MM.1S (cell line): ENCODE data around the gene DCXR.

Source experiments
- DNase-seq: peaks from one replicate; pipeline ENCODE4 v3.0.0-alpha.2; 2015
- H2AFZ ChIP-seq: fragments of 300-600 bp; sonication (generic); 2 replicates; pipeline ENCODE4 v1.6.0; 2016; ENCODE audit warnings: antibody characterized with exemption, low read length
- H3F3A ChIP-seq: fragments of 300-600 bp; sonication (generic); 2 replicates; pipeline ENCODE4 v1.6.1; 2016; ENCODE audit warnings: mild to moderate bottlenecking, antibody characterized with exemption, low read length, moderate library complexity, mixed read lengths; ENCODE audit not compliant: insufficient read depth
- H3K27ac ChIP-seq: fragments of 300-600 bp; sonication (generic); 2 replicates; pipeline ENCODE4 v1.5.1; 2016; ENCODE audit warnings: mild to moderate bottlenecking, low read length
- H3K27me3 ChIP-seq: fragments of 300-600 bp; sonication (generic); replicated peaks from 2 replicates; pipeline ENCODE4 v1.6.0; 2016; ENCODE audit warnings: low read length; ENCODE audit not compliant: insufficient read depth
- H3K36me3 ChIP-seq: fragments of 300-600 bp; sonication (generic); replicated peaks from 2 replicates; pipeline ENCODE4 v1.6.1; 2016; ENCODE audit warnings: mild to moderate bottlenecking, low read length, mixed read lengths; ENCODE audit not compliant: insufficient read depth
- H3K4me1 ChIP-seq: fragments of 300-600 bp; sonication (generic); 2 replicates; pipeline ENCODE4 v1.6.1; 2016; ENCODE audit warnings: low read length, mixed read lengths
- H3K4me2 ChIP-seq: fragments of 300-600 bp; sonication (generic); 2 replicates; pipeline ENCODE4 v1.6.0; 2016; ENCODE audit warnings: low read depth, low read length
- H3K4me3 ChIP-seq: fragments of 300-600 bp; sonication (generic); 2 replicates; pipeline ENCODE4 v1.5.1; 2016; ENCODE audit warnings: low read length, mixed read lengths
- H3K79me2 ChIP-seq: fragments of 300-600 bp; sonication (generic); 2 replicates; pipeline ENCODE4 v1.6.1; 2016; ENCODE audit warnings: mixed run types, low read length, mixed read lengths
- H3K9ac ChIP-seq: fragments of 300-600 bp; sonication (generic); 2 replicates; pipeline ENCODE4 v1.6.1; 2016; ENCODE audit warnings: low read length, mixed read lengths
- H3K9me2 ChIP-seq: fragments of 300-600 bp; sonication (generic); replicated peaks from 2 replicates; pipeline ENCODE4 v1.6.1; 2016; ENCODE audit warnings: mild to moderate bottlenecking, low read length, mixed read lengths; ENCODE audit not compliant: insufficient read depth
- H3K9me3 ChIP-seq: fragments of 300-600 bp; sonication (generic); replicated peaks from 2 replicates; pipeline ENCODE4 v1.6.1; 2016; ENCODE audit warnings: mild to moderate bottlenecking, low read length, mixed read lengths; ENCODE audit not compliant: insufficient read depth
- H4K20me1 ChIP-seq: fragments of 300-600 bp; sonication (generic); 2 replicates; pipeline ENCODE4 v1.6.1; 2016; ENCODE audit warnings: mild to moderate bottlenecking, low read length, moderate library complexity, mixed read lengths; ENCODE audit not compliant: insufficient read depth
- CTCF ChIP-seq: fragments of 300-600 bp; sonication (generic); IDR thresholded peaks from 2 replicates; pipeline ENCODE4 v1.5.1; 2016; ENCODE audit warnings: antibody characterized with exemption, low read length, mixed read lengths
- EZH2 ChIP-seq: fragments of 300-600 bp; sonication (generic); optimal IDR thresholded peaks from 2 replicates; pipeline ENCODE3; 2017; ENCODE audit warnings: low read depth, mild to moderate bottlenecking, antibody characterized with exemption, low read length, mixed read lengths
- EZH2phosphoT487 ChIP-seq: fragments of 300-600 bp; sonication (generic); IDR thresholded peaks from 2 replicates; pipeline ENCODE4 v1.6.1; 2018; ENCODE audit warnings: antibody characterized with exemption, low read length

Gene DCXR

GRCh38 chr17:82035956-82036633 is 1.4 kb downstream of the DCXR start:
- Histone ChIP-seq H3F3A (peaks cover under 1% of the 10 kb centered on the region; the same call in 1 of the 2 replicates), H3K4me3 (peak overlapping the region; percentile 93), H3K9me3 (no peaks in the 10 kb centered on the region), H3K27ac (no peak overlapping the region), H3K27me3 (0 out of 2 replicates have a peak, but pooled peaks cover 2% of the 10 kb centered on the region), H3K9ac (peak overlapping the region; percentile 84; the same call in 1 of the 2 replicates), H3K9me2 (no peaks in the 10 kb centered on the region), H3K4me2 (peak overlapping the region; percentile 99), H3K79me2 (peaks cover 12% of the 10 kb centered on the region), H3K4me1 (peaks cover 12% of the 10 kb centered on the region; the same call in 1 of the 2 replicates), H4K20me1 (no peaks in the 10 kb centered on the region), H3K36me3 (no peaks in the 10 kb centered on the region), H2AFZ (no peak overlapping the region)
- TF ChIP-seq EZH2 (no peak), EZH2phosphoT487 (no peak), CTCF (no peak)
- DNase-seq, result no peak

GRCh38 chr17:82035488-82035887 is 2.0 kb downstream of the DCXR start:
- no peak overlapping the region for H3K9ac ChIP-seq

GRCh38 chr17:82034371-82035011 is 3.0 kb downstream of the DCXR start:
- Histone ChIP-seq H3K4me2 (no peak overlapping the region), H3K4me3 (no peak overlapping the region), H2AFZ (no peak overlapping the region), H3K79me2 (peaks cover 12% of the 10 kb centered on the region), H3K9me3 (no peaks in the 10 kb centered on the region), H3K9me2 (no peaks in the 10 kb centered on the region), H3K9ac (no peak overlapping the region), H3K27me3 (no peaks in the 10 kb centered on the region), H4K20me1 (no peaks in the 10 kb centered on the region), H3K4me1 (peaks cover 15% of the 10 kb centered on the region; the same call in 1 of the 2 replicates), H3F3A (peaks cover 12% of the 10 kb centered on the region; the same call in 1 of the 2 replicates), H3K27ac (no peak overlapping the region), H3K36me3 (no peaks in the 10 kb centered on the region)
- DNase-seq, result no peak
- TF ChIP-seq EZH2phosphoT487 (no peak), EZH2 (no peak), CTCF (no peak)

More at GRCh38 chr17:82035488-82035887, 2.0 kb downstream of the DCXR start:
- no peak for DNase-seq
- no peaks in the 10 kb centered on the region for H4K20me1 ChIP-seq
- no peaks in the 10 kb centered on the region for H3K36me3 ChIP-seq
- H3K4me1 ChIP-seq, result peaks cover 12% of the 10 kb centered on the region; the same call in 1 of the 2 replicates
- H3F3A ChIP-seq, result peaks cover 6% of the 10 kb centered on the region; the same call in 1 of the 2 replicates
- no peak overlapping the region for H2AFZ ChIP-seq
- H3K27me3 ChIP-seq, result no peaks in the 10 kb centered on the region
- H3K4me2 ChIP-seq, result no peak overlapping the region
- H3K9me3 ChIP-seq, result no peaks in the 10 kb centered on the region
- TF ChIP-seq CTCF (no peak), EZH2 (no peak), EZH2phosphoT487 (no peak)
- peaks cover 12% of the 10 kb centered on the region for H3K79me2 ChIP-seq
- no peak overlapping the region for H3K4me3 ChIP-seq
- H3K9me2 ChIP-seq, result no peaks in the 10 kb centered on the region
- H3K27ac ChIP-seq, result no peak overlapping the region
